ENCODE measurements around the gene ARAF.
"Not testable (repeated sequence)": the region's sequence is repeated elsewhere in the genome, so short reads cannot be mapped to it uniquely, and the experiment has no call there.

Gene ARAF

GRCh38 chrX:47596256-47596655, 35.3 kb downstream of the ARAF start:
- H3K9me3 ChIP-seq (ENCODE audit: control insufficient read depth in 5 of 5, low read length in 5 of 5): peaks cover 7 to 22% (median 13%) of the 10 kb centered on the region in 5 donors

GRCh38 chrX:47597222-47597621, 36.2 kb downstream of the ARAF start:
- Histone ChIP-seq H3K27me3 (ENCODE audit: control insufficient read depth in 5 of 5, insufficient read depth in 4 of 5, low read length in 5 of 5) (no peaks in the 10 kb centered on the region), H3K4me3 (ENCODE audit: low read depth in 1 of 5, low read length in 5 of 5) (no peak overlapping the region), H3K9me3 (ENCODE audit: control insufficient read depth in 5 of 5, low read length in 5 of 5) (peaks cover 7 to 23% (median 13%) of the 10 kb centered on the region in 5 donors), H3K27ac (ENCODE audit: low read depth, low read length) (no peak overlapping the region), H3K9ac (ENCODE audit: low read length in 5 of 5) (no peak overlapping the region), H3K4me1 (ENCODE audit: control insufficient read depth in 5 of 5, insufficient read depth in 5 of 5, low read length in 5 of 5) (no peaks in the 10 kb centered on the region), H3K36me3 (ENCODE audit: control insufficient read depth in 5 of 5, insufficient read depth in 5 of 5, low read length in 5 of 5) (no peaks in the 10 kb centered on the region)

More at GRCh38 chrX:47596256-47596655, 35.3 kb downstream of the ARAF start:
- Histone ChIP-seq H3K4me3 (ENCODE audit: low read depth in 1 of 5, low read length in 5 of 5) (no peak overlapping the region), H3K27ac (ENCODE audit: low read depth, low read length) (no peak overlapping the region), H3K36me3 (ENCODE audit: control insufficient read depth in 5 of 5, insufficient read depth in 5 of 5, low read length in 5 of 5) (no peaks in the 10 kb centered on the region), H3K27me3 (ENCODE audit: control insufficient read depth in 5 of 5, insufficient read depth in 4 of 5, low read length in 5 of 5) (no peaks in the 10 kb centered on the region), H3K9ac (ENCODE audit: low read length in 5 of 5) (no peak overlapping the region), H3K4me1 (ENCODE audit: control insufficient read depth in 5 of 5, insufficient read depth in 5 of 5, low read length in 5 of 5) (no peaks in the 10 kb centered on the region)

- not testable (repeated sequence) for H3K4me3 ChIP-seq (ENCODE audit: low read depth in 1 of 5, low read length in 5 of 5); H3K9ac ChIP-seq (ENCODE audit: low read length in 5 of 5); H3K36me3 ChIP-seq (ENCODE audit: control insufficient read depth in 5 of 5, insufficient read depth in 5 of 5, low read length in 5 of 5); H3K27me3 ChIP-seq (ENCODE audit: control insufficient read depth in 5 of 5, insufficient read depth in 4 of 5, low read length in 5 of 5); H3K4me1 ChIP-seq (ENCODE audit: control insufficient read depth in 5 of 5, insufficient read depth in 5 of 5, low read length in 5 of 5); H3K27ac ChIP-seq (ENCODE audit: low read depth, low read length)
- peaks cover 0 to 15% (median 4%) of the 10 kb centered on the region in 5 donors for H3K9me3 ChIP-seq (ENCODE audit: control insufficient read depth in 5 of 5, low read length in 5 of 5)
Measured at GRCh38 chrX:47603125-47603524, 42.1 kb downstream of the ARAF start.

GRCh38 chrX:47605024-47605423, 44.0 kb downstream of the ARAF start:
- Histone ChIP-seq H3K4me1 (ENCODE audit: control insufficient read depth in 5 of 5, insufficient read depth in 5 of 5, low read length in 5 of 5) (no peaks in the 10 kb centered on the region), H3K9me3 (ENCODE audit: control insufficient read depth in 5 of 5, low read length in 5 of 5) (peaks cover 0 to 9% (median 3%) of the 10 kb centered on the region in 5 donors), H3K9ac (ENCODE audit: low read length in 5 of 5) (no peak overlapping the region), H3K27ac (ENCODE audit: low read depth, low read length) (no peak overlapping the region), H3K36me3 (ENCODE audit: control insufficient read depth in 5 of 5, insufficient read depth in 5 of 5, low read length in 5 of 5) (no peaks in the 10 kb centered on the region), H3K4me3 (ENCODE audit: low read depth in 1 of 5, low read length in 5 of 5) (no peak overlapping the region), H3K27me3 (ENCODE audit: control insufficient read depth in 5 of 5, insufficient read depth in 4 of 5, low read length in 5 of 5) (peaks cover 0 to 16% (median 6%) of the 10 kb centered on the region in 5 donors)

- Histone ChIP-seq H3K9me3 (ENCODE audit: control insufficient read depth in 5 of 5, low read length in 5 of 5) (no peaks in the 10 kb centered on the region), H3K4me3 (ENCODE audit: low read depth in 1 of 5, low read length in 5 of 5) (no peak overlapping the region), H3K36me3 (ENCODE audit: control insufficient read depth in 5 of 5, insufficient read depth in 5 of 5, low read length in 5 of 5) (no peaks in the 10 kb centered on the region), H3K9ac (ENCODE audit: low read length in 5 of 5) (no peak overlapping the region), H3K27me3 (ENCODE audit: control insufficient read depth in 5 of 5, insufficient read depth in 4 of 5, low read length in 5 of 5) (peaks cover 0 to 19% (median 6%) of the 10 kb centered on the region in 5 donors), H3K27ac (ENCODE audit: low read depth, low read length) (no peak overlapping the region), H3K4me1 (ENCODE audit: control insufficient read depth in 5 of 5, insufficient read depth in 5 of 5, low read length in 5 of 5) (no peaks in the 10 kb centered on the region)
Measured at GRCh38 chrX:47607091-47607490, 46.1 kb downstream of the ARAF start.

GRCh38 chrX:47608130-47608810, 47.3 kb downstream of the ARAF start:
- Histone ChIP-seq H3K27me3 (ENCODE audit: control insufficient read depth in 5 of 5, insufficient read depth in 4 of 5, low read length in 5 of 5) (peaks cover 0 to 20% (median 6%) of the 10 kb centered on the region in 5 donors), H3K36me3 (ENCODE audit: control insufficient read depth in 5 of 5, insufficient read depth in 5 of 5, low read length in 5 of 5) (no peaks in the 10 kb centered on the region), H3K4me3 (ENCODE audit: low read depth in 1 of 5, low read length in 5 of 5) (no peak overlapping the region), H3K9me3 (ENCODE audit: control insufficient read depth in 5 of 5, low read length in 5 of 5) (peaks cover 0 to 3% (median 0%) of the 10 kb centered on the region in 5 donors), H3K9ac (ENCODE audit: low read length in 5 of 5) (no peak overlapping the region), H3K4me1 (ENCODE audit: control insufficient read depth in 5 of 5, insufficient read depth in 5 of 5, low read length in 5 of 5) (no peaks in the 10 kb centered on the region), H3K27ac (ENCODE audit: low read depth, low read length) (no peak overlapping the region)

- Histone ChIP-seq H3K36me3 (ENCODE audit: control insufficient read depth in 5 of 5, insufficient read depth in 5 of 5, low read length in 5 of 5) (no peaks in the 10 kb centered on the region), H3K9me3 (ENCODE audit: control insufficient read depth in 5 of 5, low read length in 5 of 5) (peaks cover 0 to 6% (median 0%) of the 10 kb centered on the region in 5 donors), H3K4me1 (ENCODE audit: control insufficient read depth in 5 of 5, insufficient read depth in 5 of 5, low read length in 5 of 5) (no peaks in the 10 kb centered on the region)
Measured at GRCh38 chrX:47610511-47610910, 49.5 kb downstream of the ARAF start.

GRCh38 chrX:47611489-47611888, 50.5 kb downstream of the ARAF start:
- no peak overlapping the region for H3K27ac ChIP-seq (ENCODE audit: low read depth, low read length)
- H3K9me3 ChIP-seq (ENCODE audit: control insufficient read depth in 5 of 5, low read length in 5 of 5): peaks cover 0 to 6% (median 0%) of the 10 kb centered on the region in 5 donors
- no peaks in the 10 kb centered on the region for H3K36me3 ChIP-seq (ENCODE audit: control insufficient read depth in 5 of 5, insufficient read depth in 5 of 5, low read length in 5 of 5)
- H3K4me3 ChIP-seq (ENCODE audit: low read depth in 1 of 5, low read length in 5 of 5): no peak overlapping the region
- H3K4me1 ChIP-seq (ENCODE audit: control insufficient read depth in 5 of 5, insufficient read depth in 5 of 5, low read length in 5 of 5): no peaks in the 10 kb centered on the region
- peaks cover 0 to 22% (median 12%) of the 10 kb centered on the region in 5 donors for H3K27me3 ChIP-seq (ENCODE audit: control insufficient read depth in 5 of 5, insufficient read depth in 4 of 5, low read length in 5 of 5)
- no peak overlapping the region for H3K9ac ChIP-seq (ENCODE audit: low read length in 5 of 5)

More at GRCh38 chrX:47610511-47610910, 49.5 kb downstream of the ARAF start:
- H3K27ac ChIP-seq (ENCODE audit: low read depth, low read length): no peak overlapping the region
- H3K4me3 ChIP-seq (ENCODE audit: low read depth in 1 of 5, low read length in 5 of 5): no peak overlapping the region
- peaks cover 0 to 23% (median 10%) of the 10 kb centered on the region in 5 donors for H3K27me3 ChIP-seq (ENCODE audit: control insufficient read depth in 5 of 5, insufficient read depth in 4 of 5, low read length in 5 of 5)
- no peak overlapping the region for H3K9ac ChIP-seq (ENCODE audit: low read length in 5 of 5)

GRCh38 chrX:47611926-47612325, 50.9 kb downstream of the ARAF start:
- Histone ChIP-seq H3K9me3 (ENCODE audit: control insufficient read depth in 5 of 5, low read length in 5 of 5) (peaks cover 0 to 6% (median 0%) of the 10 kb centered on the region in 5 donors), H3K27ac (ENCODE audit: low read depth, low read length) (no peak overlapping the region), H3K4me3 (ENCODE audit: low read depth in 1 of 5, low read length in 5 of 5) (no peak overlapping the region), H3K36me3 (ENCODE audit: control insufficient read depth in 5 of 5, insufficient read depth in 5 of 5, low read length in 5 of 5) (no peaks in the 10 kb centered on the region), H3K9ac (ENCODE audit: low read length in 5 of 5) (no peak overlapping the region), H3K27me3 (ENCODE audit: control insufficient read depth in 5 of 5, insufficient read depth in 4 of 5, low read length in 5 of 5) (peaks cover 0 to 22% (median 12%) of the 10 kb centered on the region in 5 donors), H3K4me1 (ENCODE audit: control insufficient read depth in 5 of 5, insufficient read depth in 5 of 5, low read length in 5 of 5) (no peaks in the 10 kb centered on the region)

- H3K36me3 ChIP-seq (ENCODE audit: control insufficient read depth in 5 of 5, insufficient read depth in 5 of 5, low read length in 5 of 5): no peaks in the 10 kb centered on the region
- no peak overlapping the region for H3K4me3 ChIP-seq (ENCODE audit: low read depth in 1 of 5, low read length in 5 of 5)
- peaks cover 0 to 22% (median 12%) of the 10 kb centered on the region in 5 donors for H3K27me3 ChIP-seq (ENCODE audit: control insufficient read depth in 5 of 5, insufficient read depth in 4 of 5, low read length in 5 of 5)
- H3K4me1 ChIP-seq (ENCODE audit: control insufficient read depth in 5 of 5, insufficient read depth in 5 of 5, low read length in 5 of 5): no peaks in the 10 kb centered on the region
- H3K9ac ChIP-seq (ENCODE audit: low read length in 5 of 5): no peak overlapping the region
- H3K9me3 ChIP-seq (ENCODE audit: control insufficient read depth in 5 of 5, low read length in 5 of 5): peaks cover 0 to 6% (median 0%) of the 10 kb centered on the region in 5 donors
- H3K27ac ChIP-seq (ENCODE audit: low read depth, low read length): no peak overlapping the region
Measured at GRCh38 chrX:47612418-47612817, 51.4 kb downstream of the ARAF start.

Data from subcutaneous abdominal adipose tissue (tissue), 5 donors.